Activated CD4-positive, CD25-positive, alpha-beta regulatory T cell treated with anti-CD3 and anti-CD28 coated beads, Interleukin-2, amount 50 U/mL, for 16 hours (primary cell): ENCODE data around the gene SOX15.

ENCODE experiments used
- DNase-seq: peaks from one replicate; pipeline ENCODE4 v3.0.0-alpha.2; 2020; ENCODE audit warnings: low read depth, low spot score

Gene SOX15

DNA sequence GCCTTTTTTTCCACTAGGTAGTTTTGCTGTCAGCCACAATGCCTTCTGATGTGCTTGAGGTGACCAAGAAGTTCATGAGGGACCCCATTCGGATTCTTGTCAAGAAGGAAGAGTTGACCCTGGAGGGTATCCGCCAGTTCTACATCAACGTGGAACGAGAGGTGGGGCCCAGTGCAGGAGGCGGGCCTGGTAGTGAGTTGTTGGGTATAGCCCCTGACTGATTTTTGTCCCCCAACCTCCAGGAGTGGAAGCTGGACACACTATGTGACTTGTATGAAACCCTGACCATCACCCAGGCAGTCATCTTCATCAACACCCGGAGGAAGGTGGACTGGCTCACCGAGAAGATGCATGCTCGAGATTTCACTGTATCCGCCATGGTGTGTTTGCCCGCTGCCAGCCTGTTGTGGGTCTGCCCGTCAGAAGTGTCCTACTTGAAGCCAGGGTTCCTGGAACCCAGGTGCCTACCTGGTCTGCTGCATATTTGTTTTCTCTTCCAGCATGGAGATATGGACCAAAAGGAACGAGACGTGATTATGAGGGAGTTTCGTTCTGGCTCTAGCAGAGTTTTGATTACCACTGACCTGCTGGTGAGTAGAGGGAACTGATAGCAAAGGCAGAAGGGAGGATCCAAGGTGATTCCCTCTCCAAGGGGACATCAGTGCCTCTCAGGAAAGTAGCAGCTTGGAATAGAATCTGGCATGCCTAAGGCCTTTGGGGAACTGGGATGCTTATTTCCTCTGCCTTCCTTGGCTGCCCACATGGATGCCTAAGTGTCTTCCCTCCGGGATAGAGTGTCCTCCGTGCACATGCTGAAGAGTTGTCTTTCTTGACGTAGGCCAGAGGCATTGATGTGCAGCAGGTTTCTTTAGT, 12.3 kb downstream of the SOX15 start:
- DNase-seq = no peak

DNA sequence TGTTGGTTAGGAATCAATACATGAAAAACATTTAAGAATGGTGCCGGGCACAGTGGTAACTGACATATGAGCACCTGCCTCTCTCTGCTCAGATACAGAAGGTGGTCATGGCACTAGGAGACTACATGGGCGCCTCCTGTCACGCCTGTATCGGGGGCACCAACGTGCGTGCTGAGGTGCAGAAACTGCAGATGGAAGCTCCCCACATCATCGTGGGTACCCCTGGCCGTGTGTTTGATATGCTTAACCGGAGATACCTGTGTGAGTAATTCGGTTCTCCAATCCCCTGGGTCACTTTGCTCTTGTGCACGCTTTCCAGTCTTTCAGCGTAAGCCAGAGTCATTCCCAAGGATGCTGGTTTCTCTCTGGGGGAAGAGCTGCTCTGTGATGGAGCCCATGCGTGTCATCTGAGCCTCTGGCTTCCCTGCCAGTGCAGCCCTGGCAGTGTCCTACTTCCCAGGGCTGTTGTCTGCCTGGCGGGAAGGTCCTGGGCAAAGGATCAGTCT, 13.4 kb downstream of the SOX15 start:
- DNase-seq = no peak

DNA sequence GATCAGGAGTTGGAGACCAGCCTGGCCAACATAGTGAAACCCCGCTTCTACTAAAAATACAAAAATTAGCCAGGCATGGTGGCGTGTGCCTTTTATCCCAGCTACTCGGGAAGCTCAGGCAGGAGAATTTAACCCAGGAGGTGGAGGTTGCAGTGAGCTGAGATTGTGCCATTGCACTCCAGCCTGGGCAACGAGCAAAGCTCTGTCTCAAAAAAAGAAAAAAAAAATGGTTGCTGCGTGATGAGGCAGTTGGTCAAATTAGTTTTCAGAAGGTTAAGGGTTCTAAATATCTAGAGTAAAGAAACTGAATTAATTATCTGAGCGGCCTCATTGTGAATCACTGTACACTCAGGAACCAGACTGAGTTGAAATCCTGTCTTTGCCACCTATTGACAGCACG, 13.9 kb downstream of the SOX15 start:
- DNase-seq = no peak

- DNase-seq = no peak
Measured at GRCh38 chr17:7575481-7575883, 14.4 kb downstream of the SOX15 start.

- DNase-seq = no peak
Measured at GRCh38 chr17:7574176-7574953, 15.5 kb downstream of the SOX15 start.

DNA sequence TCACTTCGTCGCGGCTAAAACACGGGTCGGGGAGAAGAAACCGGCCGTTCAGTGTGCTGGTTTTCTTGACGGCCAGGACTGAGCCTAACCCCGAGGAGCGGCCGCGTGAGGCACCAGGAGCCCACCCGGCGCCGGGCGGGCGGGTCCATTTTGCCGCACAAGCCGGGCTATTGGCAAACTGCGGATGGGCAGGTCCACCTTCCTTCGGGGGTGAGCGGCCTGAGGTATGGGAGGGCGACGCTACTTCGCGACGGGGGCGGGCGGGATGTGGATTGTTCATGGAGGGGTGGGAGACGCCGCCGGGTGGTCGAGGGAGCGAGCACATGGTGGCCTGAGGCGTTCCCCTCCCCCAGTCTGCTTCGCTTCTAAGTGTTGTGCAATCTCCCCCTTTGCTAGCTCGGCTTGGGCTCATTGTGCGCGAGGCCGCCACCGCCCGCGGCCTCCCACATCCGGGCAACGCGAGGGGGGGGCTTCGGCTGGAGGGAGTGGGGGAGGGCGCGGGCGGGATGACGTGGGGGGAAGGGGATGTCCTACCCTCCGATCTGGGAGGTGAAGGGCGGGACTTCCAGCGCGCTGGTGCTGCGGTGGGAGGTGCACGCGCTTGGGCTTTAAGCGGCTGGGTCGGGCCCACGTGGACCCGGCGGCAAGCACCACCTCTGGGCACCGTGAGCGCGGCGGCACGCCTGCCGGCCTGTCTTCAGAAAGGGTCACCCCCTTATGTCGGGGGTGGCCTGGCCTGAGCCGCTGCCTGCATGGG, 16.4 kb downstream of the SOX15 start:
- DNase-seq = peak; percentile 83

DNA sequence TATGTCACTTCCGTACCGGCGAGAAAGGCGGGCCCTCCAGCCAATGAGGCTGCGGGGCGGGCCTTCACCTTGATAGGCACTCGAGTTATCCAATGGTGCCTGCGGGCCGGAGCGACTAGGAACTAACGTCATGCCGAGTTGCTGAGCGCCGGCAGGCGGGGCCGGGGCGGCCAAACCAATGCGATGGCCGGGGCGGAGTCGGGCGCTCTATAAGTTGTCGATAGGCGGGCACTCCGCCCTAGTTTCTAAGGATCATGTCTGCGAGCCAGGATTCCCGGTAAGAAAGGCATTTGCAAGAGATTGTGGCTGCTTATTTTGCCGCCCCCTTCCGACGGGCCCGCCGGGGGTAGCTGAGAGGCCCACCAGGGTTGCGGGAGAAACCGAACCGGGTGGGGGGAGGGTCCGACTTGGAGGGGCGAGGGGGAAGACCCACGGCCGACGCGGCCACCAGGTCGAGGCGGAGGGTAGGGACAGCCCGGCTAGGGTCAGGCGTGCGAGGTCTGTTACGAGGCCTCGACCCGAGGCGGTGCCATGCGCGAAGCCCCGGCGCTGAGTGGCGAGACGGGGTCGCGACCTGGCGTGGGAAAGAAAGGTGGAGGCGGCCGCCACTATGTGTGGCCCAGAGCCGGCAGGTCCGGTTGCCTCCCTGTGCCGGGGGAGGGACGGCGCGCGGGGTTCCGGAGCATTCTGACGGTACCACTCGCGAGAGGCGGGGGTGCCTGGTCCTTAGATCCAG, 17.1 kb downstream of the SOX15 start:
- peak; percentile 99 for DNase-seq

GRCh38 chr17:7572338-7572587, 17.6 kb downstream of the SOX15 start:
- DNase-seq = no peak

GRCh38 chr17:7570351-7570750, 19.5 kb downstream of the SOX15 start:
- DNase-seq = no peak

DNA sequence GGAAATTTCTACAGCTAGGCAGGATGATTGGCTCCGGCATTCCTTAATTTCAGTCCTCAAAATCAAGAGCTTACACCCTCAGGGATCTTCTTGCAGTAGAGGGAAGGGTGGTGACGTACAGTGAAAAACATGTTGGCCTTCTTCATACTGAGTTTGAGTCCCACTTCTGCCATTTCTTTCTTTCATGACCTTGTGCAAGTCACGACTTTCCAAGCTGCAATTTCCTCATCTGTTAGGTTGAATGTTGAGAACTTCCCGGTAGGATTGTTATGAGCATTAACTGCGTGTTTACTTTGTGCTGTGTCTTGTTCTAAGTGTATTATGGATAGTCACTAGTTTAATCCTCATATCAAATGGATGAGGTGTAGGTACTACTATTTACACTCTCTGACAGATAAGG, 20.3 kb downstream of the SOX15 start:
- DNase-seq = no peak

DNA sequence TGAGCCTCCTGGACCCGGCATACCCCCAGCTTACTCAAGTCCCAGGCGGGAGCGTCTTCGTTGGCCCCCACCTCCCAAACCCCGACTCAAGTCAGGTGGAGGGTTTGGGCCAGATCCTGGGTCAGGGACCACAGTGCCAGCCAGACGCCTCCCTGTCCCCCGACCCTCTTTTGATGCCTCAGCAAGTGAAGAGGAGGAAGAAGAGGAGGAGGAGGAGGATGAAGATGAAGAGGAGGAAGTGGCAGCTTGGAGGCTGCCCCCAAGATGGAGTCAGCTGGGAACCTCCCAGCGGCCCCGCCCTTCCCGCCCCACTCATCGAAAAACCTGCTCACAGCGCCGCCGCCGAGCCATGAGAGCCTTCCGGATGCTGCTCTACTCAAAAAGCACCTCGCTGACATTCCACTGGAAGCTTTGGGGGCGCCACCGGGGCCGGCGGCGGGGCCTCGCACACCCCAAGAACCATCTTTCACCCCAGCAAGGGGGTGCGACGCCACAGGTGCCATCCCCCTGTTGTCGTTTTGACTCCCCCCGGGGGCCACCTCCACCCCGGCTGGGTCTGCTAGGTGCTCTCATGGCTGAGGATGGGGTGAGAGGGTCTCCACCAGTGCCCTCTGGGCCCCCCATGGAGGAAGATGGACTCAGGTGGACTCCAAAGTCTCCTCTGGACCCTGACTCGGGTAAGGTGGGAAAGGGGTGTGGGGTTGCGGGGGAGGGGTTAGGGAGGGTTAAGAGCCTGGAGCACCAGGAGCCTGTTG, 26.6 kb downstream of the SOX15 start:
- no peak for DNase-seq

GRCh38 chr17:7562208-7562605, 27.7 kb downstream of the SOX15 start:
- DNase-seq = no peak

- DNase-seq = peak; percentile 82
Measured at GRCh38 chr17:7561589-7562207, 28.2 kb downstream of the SOX15 start, which contains the start of gene SENP3. Gene SENP3, plus strand, starts transcription at chr17:7561919. Its CDS starts 1,158 bp downstream, at chr17:7563077.

- peak; percentile 68 for DNase-seq
Measured at GRCh38 chr17:7561028-7561575, 28.8 kb downstream of the SOX15 start.

GRCh38 chr17:7560172-7561027, 29.5 kb downstream of the SOX15 start:
- DNase-seq = no peak

DNA sequence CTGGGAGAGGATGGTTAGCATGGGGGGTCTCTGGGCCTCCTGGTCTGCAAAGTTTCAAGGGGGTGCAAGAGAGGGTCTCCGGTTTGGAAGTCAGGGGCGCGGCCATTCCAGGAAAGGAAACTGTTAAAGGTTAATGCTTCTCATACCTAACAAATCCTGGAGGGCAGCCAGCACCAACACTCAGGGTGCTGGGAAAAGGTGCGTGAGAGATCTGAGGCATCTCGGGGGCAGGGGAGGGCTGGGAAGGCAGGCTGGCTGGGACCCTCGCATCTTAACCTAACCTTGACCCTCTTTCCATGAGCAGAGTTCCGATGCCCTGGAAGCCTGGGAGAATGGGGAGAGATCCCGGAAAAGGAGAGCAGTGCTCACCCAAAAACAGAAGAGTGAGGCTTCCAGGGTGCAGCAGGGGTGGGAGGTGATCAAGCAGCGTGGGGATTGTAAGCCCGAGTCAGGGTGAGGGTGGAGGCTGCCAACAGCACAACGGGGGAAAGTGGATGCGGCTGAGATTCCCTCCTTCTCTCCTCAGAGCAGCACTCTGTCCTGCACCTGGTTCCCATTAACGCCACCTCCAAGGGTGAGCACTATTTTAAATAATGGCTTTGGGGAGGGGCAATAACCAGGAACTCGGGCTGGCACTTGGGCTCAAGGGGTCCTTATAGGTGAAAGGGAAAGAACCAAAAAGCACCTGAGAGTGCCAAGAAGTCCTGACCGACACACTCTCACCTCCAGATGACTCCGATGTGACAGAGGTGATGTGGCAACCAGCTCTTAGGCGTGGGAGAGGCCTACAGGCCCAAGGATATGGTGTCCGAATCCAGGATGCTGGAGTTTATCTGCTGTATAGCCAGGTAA, 30.3 kb downstream of the SOX15 start:
- DNase-seq = no peak

DNA sequence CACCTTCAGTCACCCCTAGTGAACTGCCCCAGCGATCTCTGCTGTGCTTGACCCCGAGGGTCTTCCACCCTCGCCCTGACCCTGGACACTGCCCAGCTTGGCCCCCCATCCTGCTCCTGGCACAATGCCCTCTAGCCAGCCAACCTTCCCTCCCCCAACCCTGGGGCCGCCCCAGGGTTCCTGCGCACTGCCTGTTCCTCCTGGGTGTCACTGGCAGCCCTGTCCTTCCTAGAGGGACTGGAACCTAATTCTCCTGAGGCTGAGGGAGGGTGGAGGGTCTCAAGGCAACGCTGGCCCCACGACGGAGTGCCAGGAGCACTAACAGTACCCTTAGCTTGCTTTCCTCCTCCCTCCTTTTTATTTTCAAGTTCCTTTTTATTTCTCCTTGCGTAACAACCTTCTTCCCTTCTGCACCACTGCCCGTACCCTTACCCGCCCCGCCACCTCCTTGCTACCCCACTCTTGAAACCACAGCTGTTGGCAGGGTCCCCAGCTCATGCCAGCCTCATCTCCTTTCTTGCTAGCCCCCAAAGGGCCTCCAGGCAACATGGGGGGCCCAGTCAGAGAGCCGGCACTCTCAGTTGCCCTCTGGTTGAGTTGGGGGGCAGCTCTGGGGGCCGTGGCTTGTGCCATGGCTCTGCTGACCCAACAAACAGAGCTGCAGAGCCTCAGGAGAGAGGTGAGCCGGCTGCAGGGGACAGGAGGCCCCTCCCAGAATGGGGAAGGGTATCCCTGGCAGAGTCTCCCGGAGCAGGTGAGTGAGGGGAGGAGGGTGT, 31.2 kb downstream of the SOX15 start, which contains the start of gene TNFSF13:
Gene TNFSF13, plus strand, starts transcription at position 207 of the 776 bp plus-strand sequence. Its CDS starts 290 bp downstream, at position 497.
- no peak for DNase-seq
